IPS-NIHi11 (cell line): ENCODE results near the gene ATXN1L.
"Not testable (repeated sequence)": the region's sequence is repeated elsewhere in the genome, so short reads cannot be mapped to it uniquely, and the experiment has no call there.

Experiments used
- DNase-seq: peaks from one replicate; pipeline ENCODE4 v3.0.0; 2012; ENCODE audit warnings: mixed read lengths, low spot score

ATXN1L gene

GRCh38 chr16:71894921-71895678, 49.3 kb downstream of the ATXN1L start, which contains the start of gene IST1:
Gene IST1, plus strand, starts transcription at chr16:71895531. Its CDS starts 20,110 bp downstream, at chr16:71915641.
- DNase-seq = peak; percentile 98

- peak; percentile 37 for DNase-seq
Observed at GRCh38 chr16:71895679-71896365, 50.0 kb downstream of the ATXN1L start.

GRCh38 chr16:71896764-71897368, 51.1 kb downstream of the ATXN1L start:
- DNase-seq = no peak

GRCh38 chr16:71899171-71899570, 53.4 kb downstream of the ATXN1L start:
- DNase-seq = no peak

GRCh38 chr16:71902656-71903365, 57.0 kb downstream of the ATXN1L start:
- no peak for DNase-seq

- DNase-seq = no peak
Observed at GRCh38 chr16:71903608-71904007, 57.8 kb downstream of the ATXN1L start.

- DNase-seq = no peak
Observed at GRCh38 chr16:71904239-71904638, 58.5 kb downstream of the ATXN1L start.

GRCh38 chr16:71905765-71906164, 60.0 kb downstream of the ATXN1L start:
- DNase-seq = not testable (repeated sequence)
